ENCODE results near the gene ORC5. TPM values are rescaled to one million over a fixed set of nuclear protein-coding genes. Genes with fewer than 3 reads are reported as not detected.

The ORC5 gene
- total and polyA plus RNA-seq, 2 of the 13 experiments (the other 11 are each of a cell fraction or from before 2014, with no cell fraction given) = 4.8 to 18.8 TPM

DNA sequence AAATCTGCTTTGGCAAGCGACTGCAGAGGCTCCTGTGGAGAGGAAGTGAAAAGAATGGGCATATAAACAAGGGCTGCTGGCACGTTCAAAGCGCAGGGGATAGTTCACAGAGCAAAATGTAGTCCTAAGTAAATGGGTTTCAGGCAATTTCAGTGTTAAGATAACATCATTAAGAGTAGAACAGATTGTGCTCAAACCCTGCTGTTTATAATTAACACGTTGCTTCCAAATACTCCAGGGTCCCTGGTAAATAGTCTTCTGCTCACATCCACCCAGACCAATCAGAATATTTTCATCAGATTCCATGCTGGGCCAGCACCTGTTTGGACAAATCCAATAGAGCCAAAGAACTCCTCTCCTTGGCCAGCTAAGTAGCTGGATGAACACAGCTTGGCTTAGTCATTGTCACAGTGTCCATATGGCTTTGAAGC lies 81.4 kb downstream of the ORC5 start:
- FAIRE-seq (no peak), DNase-seq (ENCODE audit: low spot score) (no peak), ATAC-seq (no peak)
- no peak overlapping the region for H3K4me3 ChIP-seq (replicated peaks in 1 of 3; ENCODE audit: insufficient read depth in 1 of 3, low read depth in 2 of 3, low read length in 3 of 3)
- TF ChIP-seq, protein P1, sequence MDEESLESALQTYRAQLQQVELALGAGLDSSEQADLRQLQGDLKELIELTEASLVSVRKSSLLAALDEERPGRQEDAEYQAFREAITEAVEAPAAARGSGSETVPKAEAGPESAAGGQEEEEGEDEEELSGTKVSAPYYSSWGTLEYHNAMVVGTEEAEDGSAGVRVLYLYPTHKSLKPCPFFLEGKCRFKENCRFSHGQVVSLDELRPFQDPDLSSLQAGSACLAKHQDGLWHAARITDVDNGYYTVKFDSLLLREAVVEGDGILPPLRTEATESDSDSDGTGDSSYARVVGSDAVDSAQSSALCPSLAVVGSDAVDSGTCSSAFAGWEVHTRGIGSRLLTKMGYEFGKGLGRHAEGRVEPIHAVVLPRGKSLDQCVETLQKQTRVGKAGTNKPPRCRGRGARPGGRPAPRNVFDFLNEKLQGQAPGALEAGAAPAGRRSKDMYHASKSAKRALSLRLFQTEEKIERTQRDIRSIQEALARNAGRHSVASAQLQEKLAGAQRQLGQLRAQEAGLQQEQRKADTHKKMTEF (CRISPR knock-in tag; IDR thresholded peaks at IDR 0.05) = no peak
- TF ChIP-seq, protein P2, sequence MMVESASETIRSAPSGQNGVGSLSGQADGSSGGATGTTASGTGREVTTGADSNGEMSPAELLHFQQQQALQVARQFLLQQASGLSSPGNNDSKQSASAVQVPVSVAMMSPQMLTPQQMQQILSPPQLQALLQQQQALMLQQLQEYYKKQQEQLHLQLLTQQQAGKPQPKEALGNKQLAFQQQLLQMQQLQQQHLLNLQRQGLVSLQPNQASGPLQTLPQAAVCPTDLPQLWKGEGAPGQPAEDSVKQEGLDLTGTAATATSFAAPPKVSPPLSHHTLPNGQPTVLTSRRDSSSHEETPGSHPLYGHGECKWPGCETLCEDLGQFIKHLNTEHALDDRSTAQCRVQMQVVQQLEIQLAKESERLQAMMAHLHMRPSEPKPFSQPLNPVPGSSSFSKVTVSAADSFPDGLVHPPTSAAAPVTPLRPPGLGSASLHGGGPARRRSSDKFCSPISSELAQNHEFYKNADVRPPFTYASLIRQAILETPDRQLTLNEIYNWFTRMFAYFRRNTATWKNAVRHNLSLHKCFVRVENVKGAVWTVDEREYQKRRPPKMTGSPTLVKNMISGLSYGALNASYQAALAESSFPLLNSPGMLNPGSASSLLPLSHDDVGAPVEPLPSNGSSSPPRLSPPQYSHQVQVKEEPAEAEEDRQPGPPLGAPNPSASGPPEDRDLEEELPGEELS (CRISPR knock-in tag; IDR thresholded peaks at IDR 0.05) = no peak
- TF ChIP-seq BRD4 (CRISPR knock-in tag; IDR thresholded peaks at IDR 0.05) (no peak), GZF1 (CRISPR knock-in tag; IDR thresholded peaks at IDR 0.05) (no peak)
- H3K9me3 ChIP-seq (ENCODE audit: low read length) = no peaks in the 10 kb centered on the region
- H3K27me3 ChIP-seq (ENCODE audit: control insufficient read depth in 1 of 2, insufficient read depth in 2 of 2, low read length in 2 of 2) = no peaks in the 10 kb centered on the region
- H3K9ac ChIP-seq (ENCODE audit: insufficient read depth, low read depth, low read length) = no peak overlapping the region
- H4K20me1 ChIP-seq (ENCODE audit: insufficient read depth, low read length) = no peaks in the 10 kb centered on the region
- no peak overlapping the region for H3K4me2 ChIP-seq (ENCODE audit: low read depth, low read length)
- POLR2A ChIA-PET = no interaction called here
- in situ Hi-C loops (cut with HindIII; ENCODE audit: extremely low pct_ligation_motif_present, low pct_unique_long_range_greater_than_20kb) = no loop called here
- no peak overlapping the region for H3K27ac ChIP-seq (ENCODE audit: extremely low read length, insufficient read depth, low read length)
- intact Hi-C loops (cut with micrococcal nuclease; ENCODE audit: unreplicated experiment) = no loop called here
- CTCF ChIA-PET (ENCODE audit: low intra/inter-chr PET ratio, low total read pairs) = no interaction called here
- WGBS (ENCODE audit: low lambda C conversion rate) = 96% methylated on average over 4 of the region's 4 CpGs
- H3K79me2 ChIP-seq (ENCODE audit: insufficient read depth, low read length) = no peaks in the 10 kb centered on the region
- no TSS peak for BruUV-seq (replicated peaks)
- no peak overlapping the region for H2AFZ ChIP-seq (ENCODE audit: low read length)
- H3K36me3 ChIP-seq (replicated peaks in 1 of 2; ENCODE audit: control insufficient read depth in 1 of 2, insufficient read depth in 2 of 2, low read length in 2 of 2) = peaks cover 7 to 25% of the 10 kb centered on the region in 2 experiments; a peak in 4 of 5 replicates
- no peaks in the 10 kb centered on the region for H3K4me1 ChIP-seq (ENCODE audit: insufficient read depth, low read length)

DNA sequence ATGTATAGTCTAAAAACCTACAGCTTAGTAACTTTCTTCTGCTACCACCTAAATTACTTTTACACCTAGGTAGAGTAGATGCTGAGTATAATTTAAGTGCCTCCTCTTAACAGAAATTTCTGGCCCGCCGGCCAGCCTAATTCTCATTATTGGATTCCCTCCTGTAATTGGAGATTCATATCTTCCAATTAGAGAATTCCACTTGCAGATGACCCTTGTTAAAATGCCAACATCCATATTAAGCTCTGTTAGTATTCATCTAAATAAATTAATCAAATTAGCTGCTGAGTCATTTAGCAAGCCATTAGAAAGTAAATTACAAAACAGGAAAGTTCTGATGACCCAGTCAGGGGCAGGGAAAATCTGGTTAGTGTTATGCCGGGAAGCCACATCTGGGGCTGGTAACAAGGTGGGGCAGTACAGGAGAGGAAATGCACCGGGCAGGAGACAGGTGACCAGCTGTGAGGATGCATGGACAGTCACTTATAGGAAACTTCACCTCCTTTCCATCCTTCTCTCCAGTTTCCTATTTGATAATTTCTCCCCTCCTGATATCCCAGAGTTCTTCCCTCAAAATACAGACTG lies 82.8 kb downstream of the ORC5 start:
- Histone ChIP-seq H4K20me1 (ENCODE audit: insufficient read depth, low read length) (no peaks in the 10 kb centered on the region), H3K36me3 (replicated peaks in 1 of 2; ENCODE audit: control insufficient read depth in 1 of 2, insufficient read depth in 2 of 2, low read length in 2 of 2) (peaks cover 7 to 13% of the 10 kb centered on the region in 2 experiments; a peak in 3 of 5 replicates), H3K27ac (ENCODE audit: extremely low read length, insufficient read depth, low read length) (no peak overlapping the region), H3K4me3 (replicated peaks in 1 of 3; ENCODE audit: insufficient read depth in 1 of 3, low read depth in 2 of 3, low read length in 3 of 3) (no peak overlapping the region), H3K9me3 (ENCODE audit: low read length) (no peaks in the 10 kb centered on the region), H3K27me3 (ENCODE audit: control insufficient read depth in 1 of 2, insufficient read depth in 2 of 2, low read length in 2 of 2) (no peaks in the 10 kb centered on the region), H3K9ac (ENCODE audit: insufficient read depth, low read depth, low read length) (no peak overlapping the region), H2AFZ (ENCODE audit: low read length) (no peak overlapping the region), H3K4me2 (ENCODE audit: low read depth, low read length) (no peak overlapping the region), H3K79me2 (ENCODE audit: insufficient read depth, low read length) (no peaks in the 10 kb centered on the region), H3K4me1 (ENCODE audit: insufficient read depth, low read length) (no peaks in the 10 kb centered on the region)
- FAIRE-seq = no peak
- BruUV-seq (replicated peaks) = no TSS peak
- no peak for DNase-seq (ENCODE audit: low spot score)
- CTCF ChIA-PET (ENCODE audit: low intra/inter-chr PET ratio, low total read pairs) = no interaction called here
- intact Hi-C loops (cut with micrococcal nuclease; ENCODE audit: unreplicated experiment) = no loop called here
- POLR2A ChIA-PET = no interaction called here
- 80% methylated on average over 4 of the region's 4 CpGs for WGBS (ENCODE audit: low lambda C conversion rate)
- in situ Hi-C loops (cut with HindIII; ENCODE audit: extremely low pct_ligation_motif_present, low pct_unique_long_range_greater_than_20kb) = no loop called here
- no peak for ATAC-seq
- TF ChIP-seq CHD4 (IDR thresholded peaks at IDR 0.05; ENCODE audit: borderline replicate concordance, low read length) (no peak), ARNTL (CRISPR knock-in tag; IDR thresholded peaks at IDR 0.05) (no peak), NONO (IDR thresholded peaks at IDR 0.05) (no peak), NONO (CRISPR knock-in tag; conservative IDR thresholded peaks at IDR 0.05) (no peak), ZNF557 (CRISPR knock-in tag; IDR thresholded peaks at IDR 0.05) (no peak), ZBTB7B (CRISPR knock-in tag; IDR thresholded peaks at IDR 0.05) (no peak), HOXA7 (CRISPR knock-in tag; IDR thresholded peaks at IDR 0.05) (no peak), ASH2L (IDR thresholded peaks at IDR 0.05; ENCODE audit: insufficient read length, low read depth, low read length) (no peak), THYN1 (CRISPR knock-in tag; IDR thresholded peaks at IDR 0.05; ENCODE audit: borderline replicate concordance, low read depth) (no peak), KLF13 (CRISPR knock-in tag; IDR thresholded peaks at IDR 0.05) (no peak), NFKBIZ (CRISPR knock-in tag; IDR thresholded peaks at IDR 0.05) (no peak), TCF12 (IDR thresholded peaks at IDR 0.05) (no peak), TCF12 (CRISPR knock-in tag; IDR thresholded peaks at IDR 0.05) (no peak), KLF6 (CRISPR knock-in tag; IDR thresholded peaks at IDR 0.05) (no peak)

All from HepG2 (cell line).